GM21367 (cell line): ENCODE results near the gene BLID.

ENCODE experiments used
- ATAC-seq: cut with Tn5 transposase; IDR thresholded peaks from one replicate; pipeline ENCODE4 v1.9.1; 2021; ENCODE audit not compliant: unreplicated experiment

The BLID gene

GRCh38 chr11:122140500-122140899, 24.5 kb upstream of the BLID start:
- no peak for ATAC-seq

DNA sequence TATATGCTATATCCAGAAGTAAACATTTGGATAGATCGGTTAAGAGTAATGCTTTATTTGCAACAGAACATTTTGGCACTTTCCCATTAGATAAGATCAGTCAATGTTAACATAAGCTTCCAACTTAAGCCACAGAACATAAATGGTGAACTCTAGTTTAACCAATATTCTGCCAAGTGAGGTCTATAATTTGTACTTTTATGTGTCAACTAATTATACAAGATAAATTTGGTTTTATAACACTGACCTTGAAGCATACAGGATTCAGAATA, 23.5 kb upstream of the BLID start:
- no peak for ATAC-seq

DNA sequence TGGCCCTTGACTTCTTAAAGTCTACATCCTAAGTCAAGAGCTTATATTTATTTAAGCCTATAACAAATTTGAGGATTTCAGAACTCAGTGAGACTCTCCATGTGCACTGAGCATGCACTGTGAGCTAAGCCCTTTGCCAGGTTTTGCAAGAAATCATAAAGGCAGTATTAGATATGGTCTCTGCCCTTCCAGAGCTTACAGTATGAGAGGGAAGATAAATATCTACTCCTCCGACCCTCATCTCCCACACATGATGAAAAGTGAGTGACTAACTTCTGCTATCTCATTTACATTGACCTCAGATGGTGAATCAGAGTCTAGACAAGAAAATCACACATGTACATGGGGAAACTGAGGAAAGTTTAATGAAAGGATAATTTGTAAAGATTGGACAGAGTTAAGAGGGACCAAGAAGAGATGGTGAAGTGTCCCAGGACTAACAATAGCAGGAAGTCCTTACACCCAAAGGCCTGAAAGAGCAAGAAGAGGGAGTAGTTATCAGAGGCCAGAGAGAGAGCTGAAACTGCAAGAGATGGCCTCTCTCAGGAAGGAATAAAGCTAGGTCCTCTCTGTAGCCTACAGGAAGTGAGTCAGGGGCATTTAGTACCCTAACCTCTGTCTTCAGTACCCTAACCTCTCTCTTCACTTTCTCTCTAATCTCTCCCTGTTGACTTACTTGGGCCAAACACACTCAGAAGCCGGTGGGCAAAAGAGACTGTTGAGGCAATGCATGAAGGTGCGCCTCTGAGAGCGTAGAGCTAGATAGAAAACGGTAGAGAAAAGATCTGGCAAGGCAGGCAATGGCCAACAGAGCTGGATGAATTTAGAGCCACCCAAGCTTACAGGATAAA, 23.0 kb upstream of the BLID start:
- no peak for ATAC-seq

DNA sequence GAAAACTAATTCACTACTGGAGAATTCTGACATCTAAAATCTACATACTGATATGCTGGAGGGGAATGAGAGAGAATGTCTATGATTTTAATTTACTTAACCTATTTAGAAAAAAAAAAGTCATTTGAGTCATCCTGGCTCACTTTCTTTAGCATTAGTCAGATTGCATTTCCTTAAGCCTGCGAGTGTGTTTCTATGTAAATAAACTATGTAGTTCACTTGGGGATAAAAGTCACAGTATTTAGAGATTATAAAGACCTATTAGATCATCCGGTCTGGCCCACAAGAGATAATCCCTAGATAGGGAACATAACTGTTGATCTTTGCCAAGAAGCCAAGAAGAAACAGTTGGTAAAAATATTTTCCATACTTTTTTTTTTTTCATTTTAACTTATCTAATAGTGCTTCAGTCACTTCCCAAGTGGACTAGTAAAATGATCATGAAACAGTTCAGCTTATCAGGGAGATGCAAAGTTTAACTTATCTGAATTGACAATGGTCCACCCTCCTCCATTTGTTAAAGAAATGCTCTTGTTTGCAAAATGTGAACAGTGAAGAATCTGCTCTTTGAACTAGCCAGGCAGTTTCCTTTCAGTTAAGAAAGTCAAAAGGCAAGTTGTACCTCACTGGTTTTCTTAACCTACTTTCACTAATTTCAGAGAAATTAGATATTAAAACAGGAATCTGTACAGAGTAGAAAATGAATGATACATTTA, 21.2 kb upstream of the BLID start:
- no peak for ATAC-seq

GRCh38 chr11:122131126-122131525, 15.1 kb upstream of the BLID start:
- no peak for ATAC-seq

DNA sequence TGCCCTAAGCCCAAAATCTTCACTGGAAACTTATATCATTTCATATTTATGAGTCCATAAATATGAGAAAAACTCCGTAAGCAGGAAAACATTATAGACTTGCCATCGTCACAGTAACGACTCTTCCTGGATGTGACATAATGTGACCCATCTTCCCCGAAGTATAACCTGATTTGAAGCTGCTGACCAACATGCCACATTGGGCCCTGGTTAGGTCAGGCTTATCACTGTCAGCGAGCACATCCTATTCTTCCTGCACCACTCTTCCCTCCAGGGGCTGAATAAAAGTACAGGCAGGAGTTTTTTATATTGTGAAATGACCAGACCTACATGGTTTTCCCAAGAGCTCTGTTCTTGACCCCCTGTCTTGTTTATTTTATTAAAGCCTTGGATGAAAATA, 12.1 kb upstream of the BLID start:
- no peak for ATAC-seq

DNA sequence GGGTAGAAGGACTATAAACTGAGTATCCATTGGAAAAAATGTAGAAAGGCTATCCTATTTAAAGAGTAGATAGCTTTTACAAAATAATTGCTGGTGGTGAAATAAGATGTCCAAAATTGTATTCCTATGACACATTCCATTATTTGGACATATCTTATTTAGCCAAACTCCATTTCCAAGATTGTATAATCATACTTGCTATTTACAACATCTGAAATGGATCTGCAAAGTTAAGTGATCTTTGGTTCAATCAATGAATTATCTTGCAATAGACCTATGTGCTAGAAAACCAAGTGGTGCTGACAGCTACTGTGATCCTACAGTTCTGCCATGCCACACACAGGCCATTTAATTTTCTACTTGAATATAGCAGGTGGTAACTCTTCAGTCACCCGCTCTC, 11.0 kb upstream of the BLID start:
- ATAC-seq, result no peak

- no peak for ATAC-seq
Measured at GRCh38 chr11:122126024-122126688, 10.1 kb upstream of the BLID start.

GRCh38 chr11:122123263-122123929, 7.4 kb upstream of the BLID start:
- ATAC-seq, result no peak

DNA sequence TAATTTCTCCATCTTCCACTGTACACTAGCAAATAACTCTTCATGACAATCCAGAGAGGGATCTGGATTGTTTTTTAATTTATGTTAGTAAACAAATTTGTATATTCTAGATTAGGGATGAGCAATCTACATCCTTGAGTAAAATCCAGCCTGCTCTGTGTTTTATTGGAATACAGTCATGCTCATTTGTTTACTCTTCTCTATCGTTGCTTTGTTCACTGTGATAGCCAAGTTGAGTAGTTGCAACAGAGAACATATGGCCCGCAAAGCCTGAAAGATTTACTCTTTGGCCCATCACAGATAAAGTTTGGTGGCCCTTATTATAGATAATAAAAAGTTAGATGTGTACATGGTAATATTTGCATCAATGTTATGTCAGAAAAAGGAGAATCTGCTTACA, 6.2 kb upstream of the BLID start:
- no peak for ATAC-seq

DNA sequence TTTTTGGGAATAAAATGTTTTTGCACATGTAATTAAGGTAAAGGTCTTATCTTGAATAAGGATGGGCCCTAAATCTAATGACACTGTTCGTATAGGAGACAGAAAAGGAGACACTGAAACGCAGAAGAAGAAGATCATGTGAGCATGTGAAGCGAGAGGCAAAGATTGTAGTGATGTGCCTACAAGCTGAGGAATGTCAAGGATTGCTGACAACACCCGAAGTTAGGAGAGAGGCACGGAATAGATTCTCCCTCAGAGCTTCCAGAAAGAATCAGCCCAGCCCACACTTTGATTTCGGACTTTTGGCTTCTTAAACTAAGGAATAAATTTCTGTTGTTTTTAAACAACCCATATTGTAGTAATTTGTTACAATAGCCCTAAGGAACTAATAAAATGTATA, 4.1 kb upstream of the BLID start:
- no peak for ATAC-seq

GRCh38 chr11:122116591-122116990, 576 bp upstream of the BLID start:
- no peak for ATAC-seq

- ATAC-seq, result no peak
Measured at GRCh38 chr11:122114976-122115375, 1.0 kb downstream of the BLID start.

DNA sequence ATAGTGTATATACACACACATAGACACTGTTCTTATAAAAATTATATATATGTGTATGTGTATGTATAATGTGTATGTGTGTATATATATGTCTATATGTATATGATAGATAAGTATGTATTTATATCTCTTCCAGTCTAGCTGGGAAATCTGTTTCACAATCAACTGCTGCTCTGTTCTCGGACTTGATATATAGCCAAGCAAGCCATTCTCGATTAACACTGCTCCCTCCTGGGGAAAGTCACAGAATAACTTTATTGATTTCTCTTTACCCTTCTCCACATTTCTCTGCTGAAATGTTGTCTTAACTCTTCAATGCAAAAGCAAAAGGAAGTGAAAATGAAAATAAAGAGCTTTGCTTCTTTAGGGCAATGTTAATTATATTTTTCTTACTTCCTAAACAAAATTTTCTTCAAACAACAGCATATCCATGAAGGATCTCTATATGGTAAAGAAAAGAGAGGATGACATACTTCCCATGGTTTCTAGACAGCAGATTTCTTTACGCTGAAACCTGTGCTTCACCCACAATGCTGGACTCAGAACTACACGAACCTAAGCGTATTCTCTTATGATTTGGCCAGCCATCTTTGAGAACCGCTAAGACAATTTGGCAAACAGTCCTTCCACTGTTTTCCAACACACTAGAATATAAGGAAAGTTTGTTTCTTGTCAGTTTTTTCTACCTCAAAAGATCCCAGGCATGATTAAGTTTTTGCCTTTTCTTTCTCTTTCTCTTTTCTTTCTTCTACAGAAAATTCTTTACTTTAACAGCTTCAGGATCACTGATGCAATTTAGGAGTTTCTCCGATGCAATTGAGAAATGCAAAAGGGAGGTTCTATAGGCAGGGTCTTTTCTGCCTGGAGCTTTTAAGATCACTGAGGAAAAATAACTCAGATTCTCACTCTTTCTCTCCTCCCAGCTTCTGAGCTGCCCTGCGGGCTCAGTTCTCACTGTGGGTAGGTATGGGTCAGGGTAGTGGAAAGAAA, 1.9 kb downstream of the BLID start:
- no peak for ATAC-seq

GRCh38 chr11:122112470-122113365, 3.3 kb downstream of the BLID start:
- no peak for ATAC-seq

GRCh38 chr11:122109932-122110331, 6.1 kb downstream of the BLID start:
- ATAC-seq, result no peak

GRCh38 chr11:122108828-122109227, 7.2 kb downstream of the BLID start:
- ATAC-seq, result no peak

DNA sequence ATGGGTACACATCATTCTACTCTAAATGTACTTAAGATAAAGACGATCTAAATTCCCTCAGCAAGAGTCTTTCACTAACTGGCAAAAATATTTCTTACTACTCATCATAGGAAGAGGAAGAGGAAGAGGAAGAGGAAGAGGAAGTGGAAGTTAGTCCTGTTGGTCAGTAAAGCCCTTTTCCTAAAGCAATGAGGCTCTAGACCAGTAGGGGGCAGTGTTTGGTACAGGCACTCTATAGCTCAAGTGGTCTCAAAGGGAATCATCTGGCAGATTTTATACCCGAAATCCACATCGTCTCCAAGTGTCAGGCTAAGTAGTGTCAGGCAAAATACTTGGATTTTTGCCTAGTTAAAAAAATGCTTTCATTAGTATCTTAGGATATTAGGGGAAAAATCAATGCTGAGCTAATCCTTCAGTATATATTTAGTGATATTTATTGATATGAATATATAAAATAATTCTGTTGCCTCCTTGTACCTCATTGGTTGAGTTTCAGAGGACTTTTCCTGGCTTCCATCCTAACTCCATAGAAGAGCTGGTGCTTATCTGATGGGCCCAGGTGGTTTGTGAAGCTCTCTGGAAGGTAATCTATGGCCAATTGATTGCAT, 7.7 kb downstream of the BLID start:
- ATAC-seq, result no peak

GRCh38 chr11:122107566-122107965, 8.4 kb downstream of the BLID start:
- ATAC-seq, result no peak
